Fibroblast of pulmonary artery (primary cell): ENCODE results near the gene ATP9A.
"Not testable (repeated sequence)": the region's sequence is repeated elsewhere in the genome, so short reads cannot be mapped to it uniquely, and the experiment has no call there.

Source experiments
- DNase-seq: peaks from one replicate; pipeline ENCODE4 v3.0.0-alpha.2; 2010; ENCODE audit warnings: low read depth
- H3K4me3 ChIP-seq: replicated peaks from 2 replicates; pipeline ENCODE4 v1.5.1; 2011; ENCODE audit warnings: low read depth, mild to moderate bottlenecking, control low read depth, low read length, moderate library complexity
- CTCF ChIP-seq: IDR thresholded peaks from 2 replicates; pipeline ENCODE4 v1.5.1; 2011; ENCODE audit warnings: mild to moderate bottlenecking, control low read depth, low read length, inconsistent platforms; ENCODE audit errors: missing control alignments

Gene ATP9A

DNA sequence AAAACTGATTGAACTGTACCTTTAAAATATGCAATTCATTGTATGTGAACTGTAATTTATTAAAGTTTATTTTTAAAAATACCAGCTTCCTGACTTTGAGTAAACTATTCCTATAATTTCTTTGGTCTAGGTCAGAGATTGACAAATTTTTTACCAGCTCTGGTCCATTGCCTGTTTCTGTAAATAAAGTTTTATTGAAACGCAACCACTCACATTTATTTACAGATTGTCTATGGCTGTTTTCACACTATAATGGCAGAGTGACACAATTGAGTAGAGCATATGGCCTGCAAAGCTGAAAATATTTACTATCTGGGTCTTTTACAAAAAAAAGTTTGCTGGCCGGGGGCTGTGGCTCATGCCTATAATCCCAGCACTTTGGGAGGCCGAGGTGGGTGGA is 192.7 kb downstream of the ATP9A start:
- no peak for TF ChIP-seq CTCF
- DNase-seq = no peak
- no peak overlapping the region for H3K4me3 ChIP-seq

GRCh38 chr20:51574248-51575033 is 193.7 kb downstream of the ATP9A start:
- no peak for TF ChIP-seq CTCF
- no peak for DNase-seq
- H3K4me3 ChIP-seq = no peak overlapping the region

GRCh38 chr20:51573576-51574243 is 194.5 kb downstream of the ATP9A start:
- DNase-seq = no peak
- no peak overlapping the region for H3K4me3 ChIP-seq
- TF ChIP-seq CTCF = no peak

- no peak overlapping the region for H3K4me3 ChIP-seq
- no peak for DNase-seq
- TF ChIP-seq CTCF = no peak
Observed at GRCh38 chr20:51571460-51571794, 196.8 kb downstream of the ATP9A start.

- TF ChIP-seq CTCF = no peak
- DNase-seq = no peak
- H3K4me3 ChIP-seq = no peak overlapping the region
Observed at GRCh38 chr20:51570739-51571459, 197.3 kb downstream of the ATP9A start.

DNA sequence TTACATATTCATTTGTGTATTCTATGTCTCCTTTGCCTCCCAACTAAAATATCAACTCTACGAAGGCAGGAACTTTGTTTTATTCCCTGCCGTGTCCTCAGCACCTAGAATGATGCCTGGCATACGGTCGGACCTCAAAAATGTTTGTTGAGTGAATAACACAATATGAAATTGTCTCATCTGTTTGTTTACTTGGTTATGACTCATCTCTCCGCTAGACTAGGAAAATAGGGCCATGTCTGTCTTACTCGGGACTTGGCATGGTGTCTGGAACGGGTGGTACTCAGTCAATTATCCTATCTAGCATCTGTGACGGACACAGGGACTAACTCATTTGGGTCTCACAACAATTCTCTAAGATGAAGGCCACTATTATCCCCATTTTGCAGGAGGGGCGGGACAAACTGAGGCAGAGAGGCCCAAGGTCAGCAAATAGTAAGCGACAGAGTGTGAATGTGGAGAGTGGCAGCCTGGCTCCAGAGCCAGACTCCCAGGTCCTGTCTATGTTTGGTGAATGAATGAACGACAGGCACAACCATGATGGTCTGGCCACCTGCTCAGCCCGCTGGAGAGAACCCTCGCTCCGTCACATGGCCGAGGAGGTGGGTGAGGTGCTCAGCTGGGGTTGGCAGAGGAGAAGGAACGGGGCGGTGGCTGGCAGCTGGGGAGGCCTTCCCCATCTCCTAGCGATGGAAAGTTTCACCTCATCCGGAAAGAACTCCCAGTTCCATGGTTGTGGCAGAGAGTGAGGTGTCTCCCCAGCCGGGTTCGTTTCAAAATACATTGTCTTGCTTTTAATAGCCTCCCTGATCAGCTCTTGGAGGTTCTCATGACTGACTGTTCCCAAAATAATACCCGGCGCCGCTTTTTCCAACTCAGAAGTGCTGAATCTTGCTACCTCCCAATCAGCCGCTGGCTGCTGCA is 198.1 kb downstream of the ATP9A start:
- no peak for TF ChIP-seq CTCF
- H3K4me3 ChIP-seq = no peak overlapping the region
- DNase-seq = no peak

DNA sequence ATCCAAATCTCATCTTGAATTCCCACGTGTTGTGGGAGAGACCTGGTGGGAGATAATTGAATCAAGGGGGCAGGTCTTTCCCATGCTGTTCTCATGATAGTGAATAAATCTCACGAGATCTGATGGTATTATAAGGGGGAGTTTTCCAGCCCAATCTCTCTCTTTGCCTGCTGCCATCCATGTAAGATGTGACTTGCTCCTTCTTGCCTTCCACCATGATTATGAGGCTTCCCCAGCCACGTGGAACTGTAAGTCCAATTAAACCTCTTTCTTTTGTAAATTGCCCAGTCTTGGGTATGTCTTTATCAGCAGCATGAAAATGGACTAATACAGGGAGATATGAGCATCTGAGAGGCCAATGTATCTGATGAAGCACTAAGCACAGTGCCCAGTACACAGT is 199.7 kb downstream of the ATP9A start:
- DNase-seq, H3K4me3 ChIP-seq: not testable (repeated sequence)
